ENCODE data around the gene WDR62. TPM values are rescaled to one million over a fixed set of nuclear protein-coding genes. Genes with fewer than 3 reads are reported as not detected.

WDR62 gene
- total and polyA plus RNA-seq, 9 donors = 0.18 to 1.0 (median 0.51) TPM

GRCh38 chr19:36108684-36109083 is 54.0 kb downstream of the WDR62 start:
- intact Hi-C loops (cut with DNase I) = no loop called here
- H3K4me1 ChIP-seq (ENCODE audit: insufficient read depth) = peaks cover 5% of the 10 kb centered on the region
- H3K27ac ChIP-seq = no peak overlapping the region
- no peak overlapping the region for H3K4me3 ChIP-seq
- H3K9me3 ChIP-seq = no peaks in the 10 kb centered on the region
- H3K36me3 ChIP-seq = no peaks in the 10 kb centered on the region
- TF ChIP-seq EP300 (IDR thresholded peaks at IDR 0.05) (no peak), POLR2A (IDR thresholded peaks at IDR 0.05) (no peak), CTCF (IDR thresholded peaks at IDR 0.05) (no peak)
- no peaks in the 10 kb centered on the region for H3K27me3 ChIP-seq
- 96% methylated on average over 3 of the region's 3 CpGs for WGBS, 3 donors
- DNase-seq = no peak

GRCh38 chr19:36110487-36111199 is 55.9 kb downstream of the WDR62 start, which contains the start of gene OVOL3:
OVOL3 (plus strand) TSS chr19:36111143; CDS start chr19:36111203, 60 bp downstream.
- intact Hi-C loops (cut with DNase I) = no loop called here
- Histone ChIP-seq H3K27me3 (no peaks in the 10 kb centered on the region), H3K4me1 (ENCODE audit: insufficient read depth) (peaks cover 5% of the 10 kb centered on the region), H3K4me3 (no peak within 1 kb of the TSS), H3K9me3 (no peaks in the 10 kb centered on the region), H3K27ac (no peak within 1 kb of the TSS), H3K36me3 (no peaks in the 10 kb centered on the region)
- no peak for DNase-seq
- 30 to 89% (median 87%) methylated on average over 1 of the region's 1 CpG for WGBS, 3 donors
- no peak for TF ChIP-seq EP300 (IDR thresholded peaks at IDR 0.05)
- TF ChIP-seq POLR2A (IDR thresholded peaks at IDR 0.05) = no peak
- TF ChIP-seq CTCF (IDR thresholded peaks at IDR 0.05) = no peak

- intact Hi-C loops (cut with DNase I) = no loop called here
- DNase-seq = no peak
- TF ChIP-seq CTCF (IDR thresholded peaks at IDR 0.05) (no peak), POLR2A (IDR thresholded peaks at IDR 0.05) (no peak)
- 68 to 76% (median 70%) methylated on average over 12 to 13 of the region's 13 CpGs for WGBS, 3 donors
- Histone ChIP-seq H3K36me3 (no peaks in the 10 kb centered on the region), H3K4me3 (no peak overlapping the region), H3K27me3 (no peaks in the 10 kb centered on the region), H3K9me3 (no peaks in the 10 kb centered on the region), H3K4me1 (ENCODE audit: insufficient read depth) (peaks cover 9% of the 10 kb centered on the region), H3K27ac (no peak overlapping the region)
Observed at GRCh38 chr19:36111200-36111539, 56.5 kb downstream of the WDR62 start.

- no peak for TF ChIP-seq POLR2A (IDR thresholded peaks at IDR 0.05)
- no peak for TF ChIP-seq EP300 (IDR thresholded peaks at IDR 0.05)
- no peak for DNase-seq
- no peaks in the 10 kb centered on the region for H3K9me3 ChIP-seq
- intact Hi-C loops (cut with DNase I) = no loop called here
- no peaks in the 10 kb centered on the region for H3K36me3 ChIP-seq
- H3K27ac ChIP-seq = no peak overlapping the region
- 90 to 95% (median 92%) methylated on average over 10 of the region's 10 CpGs for WGBS, 3 donors
- no peaks in the 10 kb centered on the region for H3K27me3 ChIP-seq
- no peak overlapping the region for H3K4me3 ChIP-seq
- H3K4me1 ChIP-seq (ENCODE audit: insufficient read depth) = peaks cover 12% of the 10 kb centered on the region
Observed at GRCh38 chr19:36112678-36113077, 58.0 kb downstream of the WDR62 start.

- peak in 3 of 5 donors; percentile 40 to 52 (median 41) for DNase-seq
- intact Hi-C loops (cut with DNase I) = no loop called here
- 74 to 85% (median 74%) methylated on average over 34 of the region's 34 CpGs for WGBS, 3 donors
- Histone ChIP-seq H3K27ac (no peak overlapping the region), H3K36me3 (no peaks in the 10 kb centered on the region), H3K27me3 (no peaks in the 10 kb centered on the region), H3K9me3 (no peaks in the 10 kb centered on the region), H3K4me1 (ENCODE audit: insufficient read depth) (peaks cover 12% of the 10 kb centered on the region), H3K4me3 (no peak overlapping the region)
- TF ChIP-seq CTCF (IDR thresholded peaks at IDR 0.05) (no peak), POLR2A (IDR thresholded peaks at IDR 0.05) (no peak), EP300 (IDR thresholded peaks at IDR 0.05) (no peak)
Observed at GRCh38 chr19:36113425-36113824, 58.7 kb downstream of the WDR62 start.

All from ovary (tissue), 9 donors.